Tibial nerve (tissue), 4 donors: ENCODE data around the gene CDV3. TPM values are rescaled to one million over a fixed set of nuclear protein-coding genes. Genes with fewer than 3 reads are reported as not detected.

Experiments used
- DNase-seq, 2 donors: peaks; one replicate each; pipeline ENCODE4 v3.0.0-alpha.2; 2019; ENCODE audit warnings: low spot score in 2 of 2
- H3K27ac ChIP-seq, 4 donors: fragments of 200-600 bp; sonication (generic) in 3 of 4; one replicate each; pipeline ENCODE4 v1.5.1; 2017 to 2019; ENCODE audit warnings: mild to moderate bottlenecking in 1 of 4
- H3K27me3 ChIP-seq, 2 donors: fragments of 200-600 bp; sonication (generic) in 1 of 2; one replicate each; pipeline versions ENCODE4 v1.5.1 to v1.6.0; 2017 to 2019
- H3K36me3 ChIP-seq, 3 donors: fragments of 200-600 bp; sonication (generic); one replicate each; pipeline ENCODE4 v1.5.1; 2018 to 2019
- H3K4me1 ChIP-seq, 4 donors: fragments of 200-600 bp; sonication (generic) in 3 of 4; one replicate each; pipeline ENCODE4 v1.5.1; 2017 to 2019
- H3K4me3 ChIP-seq, 4 donors: fragments of 200-600 bp; sonication (generic) in 3 of 4; one replicate each; pipeline ENCODE4 v1.5.1; 2017 to 2019; ENCODE audit warnings: mild to moderate bottlenecking in 1 of 4, moderate library complexity in 1 of 4
- H3K9me3 ChIP-seq, 4 donors: fragments of 200-600 bp; sonication (generic) in 3 of 4; one replicate each; pipeline ENCODE4 v1.5.1; 2017 to 2019
- EP300 ChIP-seq, 2 donors: sonication (generic); formaldehyde crosslinking; IDR thresholded peaks; one replicate each; pipeline ENCODE4 v1.6.1; 2017; ENCODE audit warnings: antibody characterized with exemption in 2 of 2, mild to moderate bottlenecking in 1 of 2
- POLR2A ChIP-seq, 2 donors: fragments of 450-650 bp; IDR thresholded peaks; one replicate each; pipeline ENCODE4 v1.6.1; 2017; ENCODE audit warnings: antibody characterized with exemption in 2 of 2, mild to moderate bottlenecking in 2 of 2, moderate library complexity in 2 of 2
- WGBS, 2 donors: methylation state at CpG; one replicate each; pipeline ENCODE4 v1.1.5; 2018; 5-methylcytosine and 5-hydroxymethylcytosine counted together
- total RNA-seq, 4 donors: library from RNA; depleted of rRNA; stranded (reverse); fragments of >200 nt; gene quantifications; one replicate each; pipeline ENCODE4 v1.1.0, GENCODE V29; 2016
- TF ChIP-seq, protein P1 (sequence below), 5 experiments: fragments of 200-600 bp in 3 of 5; fragments of 450-650 bp in 2 of 5; sonication (generic) in 3 of 5; IDR thresholded peaks; one replicate each; pipeline ENCODE4 v1.5.1; 2016 to 2019; ENCODE audit warnings: antibody characterized with exemption in 5 of 5, mild to moderate bottlenecking in 3 of 5, moderate library complexity in 2 of 5

CDV3 gene
- total RNA-seq, 4 donors from 2014 or later: 86.0 to 115 (median 105) TPM

DNA sequence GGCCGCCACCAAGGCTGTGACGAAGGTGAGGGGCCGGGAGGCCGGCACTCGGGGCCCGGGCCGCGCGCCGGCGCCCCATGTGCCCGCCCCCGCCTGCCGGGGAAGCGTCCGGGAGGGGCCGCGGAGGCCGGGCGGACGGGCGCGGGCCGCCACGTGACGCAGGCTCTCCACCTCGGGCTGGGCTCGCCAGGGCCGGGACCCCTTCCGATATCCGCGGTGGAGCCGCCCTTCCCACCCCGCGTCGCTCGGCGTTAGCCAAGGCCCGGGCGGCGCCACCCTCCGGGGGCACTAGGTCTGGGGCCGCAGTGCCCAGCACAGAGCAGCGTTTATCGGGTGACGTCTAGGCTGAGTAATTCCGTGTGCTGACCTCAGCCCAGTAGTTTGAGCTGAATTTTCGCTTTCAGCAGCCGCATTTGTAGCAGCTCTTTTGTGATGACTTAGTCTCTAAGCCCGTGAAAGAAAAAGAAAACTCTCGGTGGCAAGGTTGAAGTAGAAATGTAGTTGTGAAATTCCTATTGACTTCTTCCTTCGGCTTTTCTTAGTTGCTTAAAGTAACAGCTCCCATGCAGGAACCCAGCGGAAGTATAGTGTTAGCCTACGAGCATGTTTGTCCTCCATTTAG lies 885 bp downstream of the CDV3 start:
- peak in 1 of 2 donors; percentile 43 for TF ChIP-seq POLR2A (IDR thresholded peaks at IDR 0.05)
- TF ChIP-seq, protein P1, sequence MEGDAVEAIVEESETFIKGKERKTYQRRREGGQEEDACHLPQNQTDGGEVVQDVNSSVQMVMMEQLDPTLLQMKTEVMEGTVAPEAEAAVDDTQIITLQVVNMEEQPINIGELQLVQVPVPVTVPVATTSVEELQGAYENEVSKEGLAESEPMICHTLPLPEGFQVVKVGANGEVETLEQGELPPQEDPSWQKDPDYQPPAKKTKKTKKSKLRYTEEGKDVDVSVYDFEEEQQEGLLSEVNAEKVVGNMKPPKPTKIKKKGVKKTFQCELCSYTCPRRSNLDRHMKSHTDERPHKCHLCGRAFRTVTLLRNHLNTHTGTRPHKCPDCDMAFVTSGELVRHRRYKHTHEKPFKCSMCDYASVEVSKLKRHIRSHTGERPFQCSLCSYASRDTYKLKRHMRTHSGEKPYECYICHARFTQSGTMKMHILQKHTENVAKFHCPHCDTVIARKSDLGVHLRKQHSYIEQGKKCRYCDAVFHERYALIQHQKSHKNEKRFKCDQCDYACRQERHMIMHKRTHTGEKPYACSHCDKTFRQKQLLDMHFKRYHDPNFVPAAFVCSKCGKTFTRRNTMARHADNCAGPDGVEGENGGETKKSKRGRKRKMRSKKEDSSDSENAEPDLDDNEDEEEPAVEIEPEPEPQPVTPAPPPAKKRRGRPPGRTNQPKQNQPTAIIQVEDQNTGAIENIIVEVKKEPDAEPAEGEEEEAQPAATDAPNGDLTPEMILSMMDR (IDR thresholded peaks at IDR 0.05): peak in 1 of 5 experiments; percentile 29
- peak in 1 of 2 donors; percentile 83 for TF ChIP-seq EP300 (IDR thresholded peaks at IDR 0.05)
- H3K27me3 ChIP-seq: no peaks in the 10 kb centered on the region
- H3K4me1 ChIP-seq: peaks cover 0 to 75% (median 39%) of the 10 kb centered on the region in 4 donors
- H3K27ac ChIP-seq: peak overlapping the region; percentile 93 to 99 (median 98)
- WGBS, 2 donors: 0 to 2% methylated on average over 17 to 26 of the region's 54 CpGs
- peak; percentile 37 to 39 for DNase-seq
- peak overlapping the region; percentile 60 to 84 (median 82) for H3K4me3 ChIP-seq
- peaks cover 0 to 21% (median 6%) of the 10 kb centered on the region in 3 donors for H3K36me3 ChIP-seq
- no peaks in the 10 kb centered on the region for H3K9me3 ChIP-seq

DNA sequence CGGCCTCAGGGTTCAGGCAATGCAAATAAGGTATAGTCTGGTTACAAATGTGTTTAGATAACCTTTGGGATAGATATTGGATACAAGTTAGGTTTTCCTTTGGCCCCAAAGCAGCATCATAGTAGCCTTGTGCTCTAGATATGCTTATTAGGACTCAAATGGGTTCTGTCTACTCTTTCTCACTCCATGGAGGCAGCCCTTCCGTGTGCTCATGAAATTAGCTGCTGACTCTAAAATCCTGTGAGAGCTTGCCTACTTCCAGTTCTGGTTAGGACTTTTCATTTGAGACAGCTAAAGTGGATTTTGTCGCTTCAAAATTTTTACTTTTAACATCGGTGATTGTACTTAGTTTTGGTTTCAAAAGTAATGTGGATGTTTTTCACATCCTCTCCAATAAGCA lies 1.6 kb downstream of the CDV3 start:
- Histone ChIP-seq H3K27ac (peak overlapping the region; percentile 93 to 99 (median 98)), H3K36me3 (peaks cover 0 to 28% (median 10%) of the 10 kb centered on the region in 3 donors), H3K4me1 (peaks cover 0 to 75% (median 41%) of the 10 kb centered on the region in 4 donors), H3K4me3 (peak overlapping the region; percentile 60 to 84 (median 82)), H3K9me3 (no peaks in the 10 kb centered on the region), H3K27me3 (no peaks in the 10 kb centered on the region)
- 41 to 43% methylated on average over 4 of the region's 4 CpGs for WGBS, 2 donors
- DNase-seq: no peak
- no peak for TF ChIP-seq EP300 (IDR thresholded peaks at IDR 0.05)
- TF ChIP-seq, protein P1 (IDR thresholded peaks at IDR 0.05): no peak
- no peak for TF ChIP-seq POLR2A (IDR thresholded peaks at IDR 0.05)

DNA sequence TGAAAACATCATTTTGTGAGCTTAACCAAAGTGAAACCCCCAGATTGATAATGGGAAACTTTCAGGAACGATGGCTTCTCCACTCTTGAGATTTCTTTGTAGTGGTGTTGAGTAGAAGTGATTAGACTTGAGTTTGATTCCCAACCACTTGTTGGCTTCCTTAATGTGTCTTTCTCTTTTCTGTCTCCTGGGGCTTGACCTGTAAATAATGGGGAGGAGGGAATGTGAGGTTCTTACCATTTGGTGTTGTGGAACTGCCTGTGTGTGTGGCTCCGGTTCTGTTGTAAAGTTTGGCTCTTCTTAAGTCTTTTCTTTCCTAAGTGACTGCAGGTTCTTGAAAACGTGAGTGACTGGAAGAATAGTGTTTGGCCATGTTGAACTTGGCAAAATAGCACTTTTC lies 2.7 kb downstream of the CDV3 start:
- DNase-seq: no peak
- whole genome bisulfite sequencing, 2 donors: 28% methylated on average over 3 of the region's 3 CpGs
- no peaks in the 10 kb centered on the region for H3K27me3 ChIP-seq
- peaks cover 0 to 39% (median 10%) of the 10 kb centered on the region in 3 donors for H3K36me3 ChIP-seq
- H3K9me3 ChIP-seq: no peaks in the 10 kb centered on the region
- peak overlapping the region in 2 of 4 donors; percentile 33 to 98 for H3K27ac ChIP-seq
- H3K4me1 ChIP-seq: peaks cover 0 to 74% (median 41%) of the 10 kb centered on the region in 4 donors
- H3K4me3 ChIP-seq: peak overlapping the region in 2 of 4 donors; percentile 9 to 81
- TF ChIP-seq POLR2A (IDR thresholded peaks at IDR 0.05) (no peak), EP300 (IDR thresholded peaks at IDR 0.05) (no peak)
- TF ChIP-seq, protein P1 (IDR thresholded peaks at IDR 0.05): no peak

DNA sequence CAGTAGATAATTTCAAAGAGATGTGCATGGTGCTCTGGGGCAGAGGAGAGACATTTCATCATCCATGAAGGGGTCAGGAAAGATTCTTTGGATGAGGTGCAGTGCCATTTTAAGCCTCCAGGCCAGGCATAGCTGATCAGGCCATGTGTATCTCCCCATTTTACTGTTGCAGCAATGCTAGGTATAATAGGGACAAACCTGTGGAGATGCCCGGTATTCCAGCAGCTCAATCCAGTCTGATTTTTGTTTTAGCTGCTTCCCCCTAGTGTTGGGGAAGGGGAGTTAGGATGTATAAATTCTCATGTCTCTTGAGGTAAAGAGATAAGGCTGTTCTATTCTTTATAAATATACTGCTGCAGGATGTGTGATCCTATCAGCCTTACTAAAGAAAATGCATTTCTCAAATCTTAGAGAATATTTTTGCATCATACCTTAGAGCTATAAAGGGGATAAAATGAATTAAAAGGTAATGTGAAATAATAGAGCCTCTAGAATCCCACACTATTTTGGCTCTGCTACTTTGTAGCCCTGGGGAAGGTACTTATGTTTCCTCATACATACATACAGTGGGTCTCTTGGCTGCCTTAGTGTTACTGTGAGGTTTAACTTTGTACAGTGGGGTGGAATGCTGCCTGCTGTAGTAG lies 5.2 kb downstream of the CDV3 start:
- Histone ChIP-seq H3K27me3 (no peaks in the 10 kb centered on the region), H3K4me1 (peaks cover 0 to 82% (median 38%) of the 10 kb centered on the region in 4 donors), H3K36me3 (peaks cover 0 to 62% (median 10%) of the 10 kb centered on the region in 3 donors), H3K9me3 (no peaks in the 10 kb centered on the region), H3K4me3 (no peak overlapping the region), H3K27ac (no peak overlapping the region)
- no peak for DNase-seq
- WGBS, 2 donors: 0 to 5% methylated on average over 1 of the region's 1 CpG
- TF ChIP-seq, protein P1 (IDR thresholded peaks at IDR 0.05): peak; percentile 19 to 54 (median 28)
- TF ChIP-seq POLR2A (IDR thresholded peaks at IDR 0.05) (no peak), EP300 (IDR thresholded peaks at IDR 0.05) (no peak)

DNA sequence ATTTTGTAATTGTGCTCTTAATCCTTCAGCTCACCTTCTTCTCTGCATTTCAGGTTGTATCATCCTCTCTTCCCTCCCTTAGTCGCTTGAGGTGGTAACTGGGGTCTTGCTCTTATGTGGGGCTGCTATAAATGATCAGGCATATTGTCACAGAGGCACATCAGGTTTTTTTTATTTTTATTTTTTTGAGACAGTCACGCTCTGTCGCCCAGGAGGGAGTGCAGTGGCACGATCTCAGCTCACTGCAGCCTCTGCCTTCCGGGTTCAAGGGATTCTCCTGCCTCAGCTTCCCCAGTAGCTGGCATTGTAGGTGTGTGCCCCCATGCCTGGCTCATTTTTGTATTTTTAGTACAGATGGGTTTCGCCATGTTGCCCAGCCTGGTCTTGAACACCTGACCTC lies 9.9 kb downstream of the CDV3 start:
- Histone ChIP-seq H3K9me3 (no peaks in the 10 kb centered on the region), H3K4me3 (no peak overlapping the region), H3K36me3 (peaks cover 0 to 98% (median 25%) of the 10 kb centered on the region in 3 donors), H3K4me1 (peaks cover 0 to 67% (median 8%) of the 10 kb centered on the region in 4 donors), H3K27me3 (no peaks in the 10 kb centered on the region), H3K27ac (no peak overlapping the region)
- TF ChIP-seq POLR2A (IDR thresholded peaks at IDR 0.05) (no peak), EP300 (IDR thresholded peaks at IDR 0.05) (no peak)
- TF ChIP-seq, protein P1 (IDR thresholded peaks at IDR 0.05): no peak
- DNase-seq: no peak
- WGBS, 2 donors: 88 to 89% methylated on average over 6 of the region's 6 CpGs
